K562 (cell line): ENCODE results near the gene FRMPD2. TPM values are rescaled to one million over a fixed set of nuclear protein-coding genes. Genes with fewer than 3 reads are reported as not detected.
A peak's percentile ranks its signal among the peaks of the same experiment; 100 is the strongest.

Experiments used
- FOXA3 ChIP-seq, 2 experiments: fragments of 450-650 bp in 1 of 2; sonication (generic) in 1 of 2; formaldehyde crosslinking; IDR thresholded peaks in 1 of 2; conservative IDR thresholded peaks in 1 of 2; 2 replicates each; pipeline versions ENCODE4 v1.4.0 to v1.8.0; 2020 to 2022; ENCODE audit warnings: mild to moderate bottlenecking in 2 of 2, missing genetic modification reagents in 1 of 2
- TCF3 ChIP-seq: sonication (generic); formaldehyde crosslinking; IDR thresholded peaks from 2 replicates; pipeline ENCODE4 v1.4.0; 2020; ENCODE audit warnings: mild to moderate bottlenecking, missing genetic modification reagents
- THAP12 ChIP-seq: fragments of 250-450 bp; sonication (Bioruptor Pico); IDR thresholded peaks from 2 replicates; pipeline ENCODE4 v1.9.0; 2021; ENCODE audit warnings: mild to moderate bottlenecking, inconsistent platforms
- ZC3H11A ChIP-seq: IDR thresholded peaks from 2 replicates; pipeline ENCODE4 v1.6.1; 2012; ENCODE audit warnings: low read depth, low read length, improper control_type of control experiment
- polyA plus RNA-seq, 8 experiments: library from polyadenylated mRNA; depleted of rRNA in 4 of 8; stranded (reverse) in 5 of 8; unstranded in 3 of 8; fragments of >200 nt; fragmentation: Nextera tagmentation in 2 of 8; fragmentation: Illumina TruSeq in 1 of 8; extraction: Ambion mirVana in 2 of 8; extraction: Trizol in 1 of 8; gene quantifications; 2 replicates each; pipeline versions ENCODE4 v1.2.1 to v1.2.3, GENCODE V29; 2011 to 2014; ENCODE audit warnings: inconsistent platforms in 1 of 8, missing spikeins in 1 of 8
- total RNA-seq, 7 experiments: library from RNA; depleted of rRNA in 6 of 7; stranded (reverse); fragments of >200 nt in 6 of 7; fragmentation: Illumina TruSeq in 2 of 7; extraction: Trizol in 2 of 7; gene quantifications; 2 replicates each; pipeline versions ENCODE4 v1.2.1 to v1.2.3, GENCODE V29; 2011 to 2021; ENCODE audit warnings: low replicate concordance in 1 of 7
- TF ChIP-seq, protein P1 (sequence below): sonication (generic); formaldehyde crosslinking; IDR thresholded peaks from 2 replicates; pipeline ENCODE4 v1.8.0; 2023; ENCODE audit warnings: mild to moderate bottlenecking, missing genetic modification reagents

Gene FRMPD2
- total and polyA plus RNA-seq, 9 of the 15 experiments (the other 6 are each of a cell fraction or from before 2014, with no cell fraction given): 0.12 to 0.95 (median 0.33) TPM

- TF ChIP-seq, protein P1, sequence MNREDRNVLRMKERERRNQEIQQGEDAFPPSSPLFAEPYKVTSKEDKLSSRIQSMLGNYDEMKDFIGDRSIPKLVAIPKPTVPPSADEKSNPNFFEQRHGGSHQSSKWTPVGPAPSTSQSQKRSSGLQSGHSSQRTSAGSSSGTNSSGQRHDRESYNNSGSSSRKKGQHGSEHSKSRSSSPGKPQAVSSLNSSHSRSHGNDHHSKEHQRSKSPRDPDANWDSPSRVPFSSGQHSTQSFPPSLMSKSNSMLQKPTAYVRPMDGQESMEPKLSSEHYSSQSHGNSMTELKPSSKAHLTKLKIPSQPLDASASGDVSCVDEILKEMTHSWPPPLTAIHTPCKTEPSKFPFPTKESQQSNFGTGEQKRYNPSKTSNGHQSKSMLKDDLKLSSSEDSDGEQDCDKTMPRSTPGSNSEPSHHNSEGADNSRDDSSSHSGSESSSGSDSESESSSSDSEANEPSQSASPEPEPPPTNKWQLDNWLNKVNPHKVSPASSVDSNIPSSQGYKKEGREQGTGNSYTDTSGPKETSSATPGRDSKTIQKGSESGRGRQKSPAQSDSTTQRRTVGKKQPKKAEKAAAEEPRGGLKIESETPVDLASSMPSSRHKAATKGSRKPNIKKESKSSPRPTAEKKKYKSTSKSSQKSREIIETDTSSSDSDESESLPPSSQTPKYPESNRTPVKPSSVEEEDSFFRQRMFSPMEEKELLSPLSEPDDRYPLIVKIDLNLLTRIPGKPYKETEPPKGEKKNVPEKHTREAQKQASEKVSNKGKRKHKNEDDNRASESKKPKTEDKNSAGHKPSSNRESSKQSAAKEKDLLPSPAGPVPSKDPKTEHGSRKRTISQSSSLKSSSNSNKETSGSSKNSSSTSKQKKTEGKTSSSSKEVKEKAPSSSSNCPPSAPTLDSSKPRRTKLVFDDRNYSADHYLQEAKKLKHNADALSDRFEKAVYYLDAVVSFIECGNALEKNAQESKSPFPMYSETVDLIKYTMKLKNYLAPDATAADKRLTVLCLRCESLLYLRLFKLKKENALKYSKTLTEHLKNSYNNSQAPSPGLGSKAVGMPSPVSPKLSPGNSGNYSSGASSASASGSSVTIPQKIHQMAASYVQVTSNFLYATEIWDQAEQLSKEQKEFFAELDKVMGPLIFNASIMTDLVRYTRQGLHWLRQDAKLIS (CRISPR knock-in tag): no peak
- peak; percentile 92 for TF ChIP-seq THAP12 (CRISPR knock-in tag)
- TF ChIP-seq TCF3 (CRISPR knock-in tag): no peak
- TF ChIP-seq FOXA3 (CRISPR knock-in tag; conservative IDR thresholded peaks at IDR 0.05 in 1 of 2, IDR thresholded peaks at IDR 0.05 in 1 of 2): peak in 1 of 2 experiments; percentile 97; a peak in 2 of 4 replicates
- no peak for TF ChIP-seq ZC3H11A
Observed at GRCh38 chr10:48306265-48306869, 31.9 kb upstream of the FRMPD2 start, which contains the start of gene MAPK8 (continued).
